ENCODE measurements around the gene TUBGCP6. TPM values are rescaled to one million over a fixed set of nuclear protein-coding genes. Genes with fewer than 3 reads are reported as not detected.

TUBGCP6 gene
- total RNA-seq, 1 donor from 2014 or later, result 23.5 TPM

- DNase-seq, result peak; percentile 74
Measured at GRCh38 chr22:50250555-50251476, 6.0 kb upstream of the TUBGCP6 start, which contains the start of gene HDAC10. HDAC10 (minus strand) TSS chr22:50251265; CDS start chr22:50251032, 233 bp downstream.

- DNase-seq, result no peak
Measured at GRCh38 chr22:50250249-50250554, 5.4 kb upstream of the TUBGCP6 start.

- DNase-seq, result no peak
Measured at GRCh38 chr22:50249341-50250248, 4.8 kb upstream of the TUBGCP6 start.

GRCh38 chr22:50248196-50249081, 3.6 kb upstream of the TUBGCP6 start:
- DNase-seq, result no peak

GRCh38 chr22:50247748-50248147, 2.9 kb upstream of the TUBGCP6 start:
- DNase-seq, result no peak

- DNase-seq, result no peak
Measured at GRCh38 chr22:50246242-50247175, 1.7 kb upstream of the TUBGCP6 start.

- no peak for DNase-seq
Measured at GRCh38 chr22:50245214-50246072, 620 bp upstream of the TUBGCP6 start.

GRCh38 chr22:50243685-50244419, 971 bp downstream of the TUBGCP6 start:
- DNase-seq, result no peak

GRCh38 chr22:50242406-50242949, 2.3 kb downstream of the TUBGCP6 start:
- no peak for DNase-seq

GRCh38 chr22:50238755-50239154, 6.1 kb downstream of the TUBGCP6 start:
- no peak for DNase-seq

GRCh38 chr22:50236731-50237409, 8.0 kb downstream of the TUBGCP6 start:
- DNase-seq, result no peak

- DNase-seq, result no peak
Measured at GRCh38 chr22:50233223-50233622, 11.6 kb downstream of the TUBGCP6 start.

GRCh38 chr22:50232481-50233151, 12.2 kb downstream of the TUBGCP6 start:
- no peak for DNase-seq

- DNase-seq, result no peak
Measured at GRCh38 chr22:50229370-50229769, 15.5 kb downstream of the TUBGCP6 start.

- no peak for DNase-seq
Measured at GRCh38 chr22:50228366-50228765, 16.5 kb downstream of the TUBGCP6 start.

- DNase-seq, result no peak
Measured at GRCh38 chr22:50227579-50228215, 17.1 kb downstream of the TUBGCP6 start.

GRCh38 chr22:50226875-50227165, 18.0 kb downstream of the TUBGCP6 start:
- no peak for DNase-seq

All from skin of body (tissue), 2 donors.